ENCODE measurements around the gene ZBTB7A.

ZBTB7A gene

GRCh38 chr19:4066682-4067395 is at the start of gene ZBTB7A:
Gene ZBTB7A, minus strand, starts transcription at chr19:4066899. Its CDS starts 11,667 bp downstream, at chr19:4055232.
- peak; percentile 81 to 82 for DNase-seq

- DNase-seq, result peak; percentile 34 to 50
Observed at GRCh38 chr19:4115818-4116385, 49.2 kb upstream of the ZBTB7A start.

- peak; percentile 55 to 70 for DNase-seq
Observed at GRCh38 chr19:4115050-4115817, 48.5 kb upstream of the ZBTB7A start.

DNA sequence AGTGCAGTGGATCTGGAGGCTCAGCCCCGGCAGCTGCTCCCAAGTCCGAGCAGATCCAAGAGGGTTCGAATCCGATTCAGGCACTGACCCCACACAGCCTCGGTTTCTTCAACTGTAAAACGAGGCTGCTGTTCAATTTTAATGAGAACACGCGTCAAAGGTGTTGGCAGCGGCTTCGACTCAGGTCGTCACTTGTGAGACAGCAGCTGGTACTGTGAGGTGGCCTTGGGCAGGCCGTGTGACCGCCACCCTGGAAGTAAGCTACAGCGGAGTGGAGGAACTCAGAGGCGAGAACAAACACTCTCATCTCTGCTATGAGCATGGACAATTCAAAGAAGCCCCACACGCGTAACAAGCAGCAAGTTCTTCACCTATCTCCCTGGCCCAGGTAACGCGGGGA is 47.5 kb upstream of the ZBTB7A start:
- DNase-seq, result no peak

DNA sequence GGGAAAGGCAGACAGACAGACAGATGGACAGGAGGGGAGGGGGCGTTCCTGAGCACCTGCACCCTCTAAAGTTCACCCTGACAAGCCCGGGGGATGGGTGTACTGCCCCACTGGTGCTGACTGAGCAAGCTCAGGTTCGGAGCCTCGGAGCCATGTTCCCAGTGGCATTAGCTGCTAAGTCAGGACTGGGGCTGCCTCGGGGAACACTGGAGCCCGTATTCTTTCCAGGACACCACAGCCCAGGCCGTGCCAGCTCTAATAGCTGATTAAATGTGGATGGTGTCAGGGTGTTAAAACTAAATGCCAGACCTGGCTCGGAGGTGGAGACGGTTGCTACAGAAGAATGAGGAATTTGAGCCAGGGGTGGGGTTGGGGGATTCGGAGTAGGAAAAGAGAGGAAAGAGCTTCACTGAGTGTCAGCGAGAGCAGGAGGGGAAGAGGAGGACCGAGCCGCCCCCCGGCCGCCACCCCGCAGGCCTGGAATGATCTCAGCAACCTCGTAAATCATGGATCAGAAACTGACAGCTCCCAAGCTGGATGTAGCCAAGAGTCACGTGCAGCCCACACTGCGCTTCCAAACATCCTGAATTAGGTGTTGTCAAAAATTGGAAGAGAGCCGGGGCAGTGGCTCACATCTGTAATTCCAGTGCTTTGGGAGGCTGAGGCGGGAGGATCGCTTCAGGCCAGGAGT is 46.8 kb upstream of the ZBTB7A start:
- no peak for DNase-seq

- DNase-seq, result no peak
Observed at GRCh38 chr19:4112367-4112766, 45.7 kb upstream of the ZBTB7A start.

- DNase-seq, result no peak
Observed at GRCh38 chr19:4109626-4109945, 42.9 kb upstream of the ZBTB7A start.

DNA sequence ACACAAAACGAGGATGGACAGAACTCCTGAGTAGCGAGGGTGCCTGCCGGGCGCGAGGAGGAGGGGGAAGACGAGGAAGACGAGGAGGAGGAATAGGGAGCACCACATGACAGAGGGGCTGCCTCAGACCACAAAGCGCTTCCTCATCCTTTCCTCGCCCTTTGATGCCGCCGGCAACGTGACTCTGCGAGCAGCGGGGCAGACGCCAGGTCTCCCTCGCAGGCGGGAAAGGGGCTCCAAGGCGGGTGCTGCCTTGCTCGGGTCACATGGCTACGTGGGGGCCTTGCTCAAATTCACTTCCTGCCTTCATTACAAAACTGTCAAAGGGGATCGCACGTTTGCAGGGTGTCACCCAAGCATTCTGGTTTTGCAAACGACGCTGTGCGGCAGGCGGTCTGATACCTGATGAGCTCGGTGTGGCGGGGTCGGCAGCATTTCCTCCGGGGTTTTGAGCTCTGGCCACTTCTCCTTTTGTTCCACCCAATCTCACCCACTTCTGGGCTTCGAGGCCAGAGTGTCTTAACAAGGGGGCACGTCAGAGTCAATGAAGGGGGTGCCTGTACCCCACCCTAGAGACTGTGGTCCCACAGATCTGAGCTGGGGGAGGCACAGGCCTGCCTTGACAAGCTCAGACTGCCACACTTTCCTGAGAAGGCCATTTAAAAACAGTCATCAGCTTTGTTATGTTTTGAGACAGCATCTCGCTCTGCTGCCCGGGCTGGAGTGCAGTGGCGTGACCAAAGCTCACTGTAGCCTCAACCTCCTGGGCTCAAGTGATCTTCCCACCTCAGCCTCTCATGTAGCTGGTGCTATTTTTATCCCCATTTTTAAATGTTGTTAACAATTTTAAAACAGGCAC is 42.3 kb upstream of the ZBTB7A start:
- peak; percentile 68 to 75 for DNase-seq

- DNase-seq, result peak; percentile 44 to 51
Observed at GRCh38 chr19:4103080-4103433, 36.4 kb upstream of the ZBTB7A start.

- no peak for DNase-seq
Observed at GRCh38 chr19:4102339-4103079, 35.8 kb upstream of the ZBTB7A start.

- no peak for DNase-seq
Observed at GRCh38 chr19:4101496-4101770, 34.7 kb upstream of the ZBTB7A start.

GRCh38 chr19:4100647-4101495 is 34.2 kb upstream of the ZBTB7A start:
- no peak for DNase-seq

DNA sequence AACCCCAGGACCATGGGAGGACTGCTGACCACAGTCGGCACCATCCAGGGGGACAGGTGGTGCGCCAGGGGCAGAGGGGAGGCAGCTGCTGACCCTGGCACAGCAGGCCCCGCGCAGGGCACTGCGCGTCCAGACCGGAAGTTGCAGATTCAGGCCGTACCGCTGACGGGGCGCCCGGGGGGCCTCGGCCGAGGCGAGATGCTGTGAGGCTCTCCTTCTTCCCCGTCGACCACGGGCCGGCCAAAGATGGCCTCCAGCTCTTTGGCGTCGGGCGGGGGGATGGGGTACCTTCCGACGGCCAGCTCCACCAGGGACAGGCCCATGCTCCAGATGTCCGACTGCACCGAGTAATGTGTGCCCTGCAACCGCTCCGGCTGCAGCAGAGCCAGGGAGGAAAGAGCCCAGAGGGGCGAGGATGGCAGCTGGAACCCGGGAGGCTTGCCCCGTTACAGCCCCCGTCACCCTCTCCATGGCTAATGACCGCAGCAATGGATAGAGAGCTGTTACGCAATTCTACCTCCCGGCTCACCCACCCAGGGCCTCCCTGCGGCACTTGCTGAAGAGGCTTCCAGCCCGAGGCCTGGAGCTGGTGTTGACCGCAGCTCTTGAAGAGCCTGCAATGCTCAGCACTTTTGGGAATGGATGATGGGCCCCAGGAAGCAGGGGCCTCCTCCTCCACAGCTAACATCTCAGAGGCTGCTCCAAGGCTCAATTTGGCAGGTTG is 32.5 kb upstream of the ZBTB7A start:
- no peak for DNase-seq

GRCh38 chr19:4098493-4098892 is 31.8 kb upstream of the ZBTB7A start:
- DNase-seq, result no peak

- DNase-seq, result no peak
Observed at GRCh38 chr19:4097501-4097900, 30.8 kb upstream of the ZBTB7A start.

DNA sequence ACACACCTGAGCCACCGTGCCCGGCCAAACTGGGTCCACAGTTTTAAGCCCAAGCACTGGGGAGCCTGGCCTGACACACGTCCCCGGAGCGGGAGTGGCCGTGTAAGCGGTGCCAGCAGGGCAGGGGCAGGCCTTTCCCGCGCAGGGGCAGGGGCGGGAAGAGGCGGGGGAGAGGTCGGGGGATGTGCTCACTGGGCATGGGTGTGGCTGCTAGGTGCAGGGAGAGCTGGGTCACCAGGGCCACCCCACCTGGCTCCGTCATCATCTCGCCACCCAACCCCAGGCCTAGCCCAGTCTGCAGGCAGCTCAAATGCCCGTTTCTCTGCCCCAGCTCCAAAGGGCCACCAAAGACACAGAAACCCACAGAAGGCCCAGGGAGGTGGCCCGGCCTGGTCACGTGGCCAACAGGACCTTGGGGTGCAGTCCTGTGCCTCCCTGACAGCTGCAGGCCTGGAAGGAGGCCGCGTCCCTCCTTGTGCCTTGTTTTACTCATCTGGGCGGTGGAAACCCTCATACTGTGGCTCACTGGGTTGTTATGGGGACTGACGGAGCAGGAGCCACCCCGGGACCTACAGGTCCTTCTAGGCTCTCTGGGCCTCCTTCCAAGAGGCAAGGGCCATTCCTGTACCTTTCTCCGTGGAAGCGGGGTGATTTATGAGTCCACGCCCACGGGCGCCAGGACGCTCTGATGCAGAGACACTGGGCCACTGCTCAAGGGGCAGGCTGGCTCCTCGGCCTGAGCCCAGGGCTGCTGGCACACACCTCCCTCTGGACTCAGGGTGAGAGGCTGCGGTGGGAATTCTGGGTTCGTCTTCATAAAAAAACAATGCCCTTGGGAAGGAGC is 29.6 kb upstream of the ZBTB7A start:
- no peak for DNase-seq

DNA sequence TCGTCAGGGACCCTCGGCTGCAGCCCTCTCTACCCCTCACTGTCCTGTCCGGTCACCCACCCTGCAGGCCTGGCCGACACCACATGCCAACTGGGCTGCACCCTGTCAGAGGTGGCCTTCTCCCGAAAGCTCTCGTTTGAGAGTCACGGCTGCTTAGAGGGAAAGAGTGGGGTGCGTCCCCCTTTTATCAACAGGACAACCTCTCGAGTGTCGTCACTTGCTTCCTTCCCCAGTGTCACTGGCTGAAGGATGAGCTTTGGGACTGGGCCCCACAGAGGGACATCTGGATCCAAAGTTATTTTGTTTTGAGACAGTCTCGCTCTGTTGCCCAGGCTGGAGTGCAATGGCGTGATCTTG is 28.8 kb upstream of the ZBTB7A start:
- DNase-seq, result no peak

- DNase-seq, result no peak
Observed at GRCh38 chr19:4094761-4095487, 28.2 kb upstream of the ZBTB7A start.

DNA sequence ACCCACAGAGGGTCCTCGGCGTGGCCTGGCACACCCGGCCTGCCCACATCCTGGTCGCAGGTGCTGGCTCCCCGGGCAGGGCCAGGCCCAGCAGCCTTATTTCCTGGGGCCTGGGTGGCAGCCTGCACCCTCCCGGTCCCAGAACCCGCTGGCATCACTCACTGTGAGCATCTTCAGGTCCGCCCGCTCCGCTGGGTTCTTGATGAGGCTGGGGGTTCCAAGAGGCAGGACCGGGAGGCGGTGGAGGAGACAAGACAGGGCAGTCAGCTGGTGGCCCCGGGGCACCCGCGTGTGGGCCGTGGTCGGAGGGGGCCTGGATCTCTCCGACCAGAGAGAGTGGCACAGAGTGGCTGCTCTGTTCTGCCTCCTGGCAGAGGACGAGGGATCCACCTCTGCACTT is 27.6 kb upstream of the ZBTB7A start:
- DNase-seq, result no peak
